Measurements from ENCODE around the gene RBM47. TPM values are rescaled to one million over a fixed set of nuclear protein-coding genes. Genes with fewer than 3 reads are reported as not detected.

The RBM47 gene
- total and polyA plus RNA-seq, 4 donors = 25.9 to 119 (median 94.0) TPM

- 95 to 96% methylated on average over 4 of the region's 4 CpGs for WGBS, 2 donors
- Histone ChIP-seq H3K4me1 (ENCODE audit: control insufficient read depth in 5 of 5, insufficient read depth in 5 of 5, low read length in 5 of 5) (peaks cover 0 to 12% (median 3%) of the 10 kb centered on the region in 5 donors), H3K9me3 (ENCODE audit: control insufficient read depth in 4 of 4, insufficient read depth in 3 of 4, low read length in 3 of 4) (no peaks in the 10 kb centered on the region), H3K36me3 (ENCODE audit: control insufficient read depth in 4 of 4, insufficient read depth in 4 of 4, low read length in 4 of 4) (no peaks in the 10 kb centered on the region), H3K4me3 (no peak overlapping the region), H3K27ac (ENCODE audit: low read depth in 1 of 2, low read length in 1 of 2) (no peak overlapping the region), H3K9ac (ENCODE audit: insufficient read depth in 1 of 2, low read length in 2 of 2) (no peak overlapping the region), H3K27me3 (ENCODE audit: control insufficient read depth in 3 of 3, insufficient read depth in 3 of 3, low read length in 2 of 3) (no peaks in the 10 kb centered on the region)
- TF ChIP-seq CTCF (IDR thresholded peaks at IDR 0.05; ENCODE audit: control extremely low read depth, extremely low read depth) = no peak
- ATAC-seq (ENCODE audit: insufficient read depth, low FRiP score) = no peak
- no peak for DNase-seq
These were observed 223.3 kb downstream of the RBM47 start for GRCh38 chr4:40406340-40406739.

- peaks cover 0 to 12% (median 3%) of the 10 kb centered on the region in 5 donors for H3K4me1 ChIP-seq (ENCODE audit: control insufficient read depth in 5 of 5, insufficient read depth in 5 of 5, low read length in 5 of 5)
- H3K9ac ChIP-seq (ENCODE audit: insufficient read depth in 1 of 2, low read length in 2 of 2) = no peak overlapping the region
- H3K27ac ChIP-seq (ENCODE audit: low read depth in 1 of 2, low read length in 1 of 2) = peak overlapping the region in 1 of 2 donors; percentile 45
- ATAC-seq (ENCODE audit: insufficient read depth, low FRiP score) (no peak), DNase-seq (peak in 2 of 3 donors; percentile 42 to 59)
- H3K27me3 ChIP-seq (ENCODE audit: control insufficient read depth in 3 of 3, insufficient read depth in 3 of 3, low read length in 2 of 3) = no peaks in the 10 kb centered on the region
- WGBS, 2 donors = 64 to 71% methylated on average over 4 of the region's 4 CpGs
- H3K9me3 ChIP-seq (ENCODE audit: control insufficient read depth in 4 of 4, insufficient read depth in 3 of 4, low read length in 3 of 4) = no peaks in the 10 kb centered on the region
- no peaks in the 10 kb centered on the region for H3K36me3 ChIP-seq (ENCODE audit: control insufficient read depth in 4 of 4, insufficient read depth in 4 of 4, low read length in 4 of 4)
- no peak overlapping the region for H3K4me3 ChIP-seq
- TF ChIP-seq CTCF (IDR thresholded peaks at IDR 0.05; ENCODE audit: control extremely low read depth, extremely low read depth) = no peak
These were observed 224.5 kb downstream of the RBM47 start for GRCh38 chr4:40405193-40405592.

GRCh38 chr4:40403081-40403480, 226.6 kb downstream of the RBM47 start:
- DNase-seq (peak; percentile 26 to 64 (median 35)), ATAC-seq (ENCODE audit: insufficient read depth, low FRiP score) (no peak)
- no peaks in the 10 kb centered on the region for H3K9me3 ChIP-seq (ENCODE audit: control insufficient read depth in 4 of 4, insufficient read depth in 3 of 4, low read length in 3 of 4)
- no peaks in the 10 kb centered on the region for H3K36me3 ChIP-seq (ENCODE audit: control insufficient read depth in 4 of 4, insufficient read depth in 4 of 4, low read length in 4 of 4)
- H3K27ac ChIP-seq (ENCODE audit: low read depth in 1 of 2, low read length in 1 of 2) = peak overlapping the region in 1 of 2 donors; percentile 48
- WGBS, 2 donors = 68 to 93% methylated on average over 5 of the region's 5 CpGs
- H3K9ac ChIP-seq (ENCODE audit: insufficient read depth in 1 of 2, low read length in 2 of 2) = no peak overlapping the region
- peaks cover 0 to 14% (median 3%) of the 10 kb centered on the region in 5 donors for H3K4me1 ChIP-seq (ENCODE audit: control insufficient read depth in 5 of 5, insufficient read depth in 5 of 5, low read length in 5 of 5)
- no peak overlapping the region for H3K4me3 ChIP-seq
- TF ChIP-seq CTCF (IDR thresholded peaks at IDR 0.05; ENCODE audit: control extremely low read depth, extremely low read depth) = no peak
- no peaks in the 10 kb centered on the region for H3K27me3 ChIP-seq (ENCODE audit: control insufficient read depth in 3 of 3, insufficient read depth in 3 of 3, low read length in 2 of 3)

GRCh38 chr4:40402556-40402955, 227.1 kb downstream of the RBM47 start:
- TF ChIP-seq CTCF (IDR thresholded peaks at IDR 0.05; ENCODE audit: control extremely low read depth, extremely low read depth) = no peak
- ATAC-seq (ENCODE audit: insufficient read depth, low FRiP score) = no peak
- H3K9ac ChIP-seq (ENCODE audit: insufficient read depth in 1 of 2, low read length in 2 of 2) = no peak overlapping the region
- H3K27ac ChIP-seq (ENCODE audit: low read depth in 1 of 2, low read length in 1 of 2) = peak overlapping the region in 1 of 2 donors; percentile 48
- H3K36me3 ChIP-seq (ENCODE audit: control insufficient read depth in 4 of 4, insufficient read depth in 4 of 4, low read length in 4 of 4) = no peaks in the 10 kb centered on the region
- no peak overlapping the region for H3K4me3 ChIP-seq
- no peaks in the 10 kb centered on the region for H3K9me3 ChIP-seq (ENCODE audit: control insufficient read depth in 4 of 4, insufficient read depth in 3 of 4, low read length in 3 of 4)
- 86 to 90% methylated on average over 1 of the region's 1 CpG for WGBS, 2 donors
- no peak for DNase-seq
- peaks cover 0 to 14% (median 3%) of the 10 kb centered on the region in 5 donors for H3K4me1 ChIP-seq (ENCODE audit: control insufficient read depth in 5 of 5, insufficient read depth in 5 of 5, low read length in 5 of 5)
- no peaks in the 10 kb centered on the region for H3K27me3 ChIP-seq (ENCODE audit: control insufficient read depth in 3 of 3, insufficient read depth in 3 of 3, low read length in 2 of 3)
